ENCODE results near the gene KCNQ4.

The KCNQ4 gene

DNA sequence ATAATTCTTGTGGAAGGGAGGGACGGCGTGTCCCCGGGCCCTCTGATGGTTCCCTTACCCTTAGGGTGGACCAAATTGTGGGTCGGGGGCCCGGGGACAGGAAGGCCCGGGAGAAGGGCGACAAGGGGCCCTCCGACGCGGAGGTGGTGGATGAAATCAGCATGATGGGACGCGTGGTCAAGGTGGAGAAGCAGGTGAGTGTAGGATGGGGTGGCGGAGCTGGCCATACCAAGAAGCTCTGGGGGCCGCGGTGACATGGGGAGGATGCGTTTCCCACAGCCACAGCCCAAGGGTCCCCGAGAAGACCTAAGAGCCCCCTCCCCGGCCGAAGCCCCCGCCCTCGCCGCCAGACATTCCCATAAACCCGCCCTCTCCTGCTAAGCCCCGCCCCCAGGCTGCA lies 54.0 kb downstream of the KCNQ4 start:
- TF ChIP-seq, protein P1, sequence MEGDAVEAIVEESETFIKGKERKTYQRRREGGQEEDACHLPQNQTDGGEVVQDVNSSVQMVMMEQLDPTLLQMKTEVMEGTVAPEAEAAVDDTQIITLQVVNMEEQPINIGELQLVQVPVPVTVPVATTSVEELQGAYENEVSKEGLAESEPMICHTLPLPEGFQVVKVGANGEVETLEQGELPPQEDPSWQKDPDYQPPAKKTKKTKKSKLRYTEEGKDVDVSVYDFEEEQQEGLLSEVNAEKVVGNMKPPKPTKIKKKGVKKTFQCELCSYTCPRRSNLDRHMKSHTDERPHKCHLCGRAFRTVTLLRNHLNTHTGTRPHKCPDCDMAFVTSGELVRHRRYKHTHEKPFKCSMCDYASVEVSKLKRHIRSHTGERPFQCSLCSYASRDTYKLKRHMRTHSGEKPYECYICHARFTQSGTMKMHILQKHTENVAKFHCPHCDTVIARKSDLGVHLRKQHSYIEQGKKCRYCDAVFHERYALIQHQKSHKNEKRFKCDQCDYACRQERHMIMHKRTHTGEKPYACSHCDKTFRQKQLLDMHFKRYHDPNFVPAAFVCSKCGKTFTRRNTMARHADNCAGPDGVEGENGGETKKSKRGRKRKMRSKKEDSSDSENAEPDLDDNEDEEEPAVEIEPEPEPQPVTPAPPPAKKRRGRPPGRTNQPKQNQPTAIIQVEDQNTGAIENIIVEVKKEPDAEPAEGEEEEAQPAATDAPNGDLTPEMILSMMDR (conservative IDR thresholded peaks at IDR 0.05; ENCODE audit: low read length), result no peak
- no peak overlapping the region for H3K4me3 ChIP-seq (ENCODE audit: low read length)
- no peak for DNase-seq (ENCODE audit: low read depth)

DNA sequence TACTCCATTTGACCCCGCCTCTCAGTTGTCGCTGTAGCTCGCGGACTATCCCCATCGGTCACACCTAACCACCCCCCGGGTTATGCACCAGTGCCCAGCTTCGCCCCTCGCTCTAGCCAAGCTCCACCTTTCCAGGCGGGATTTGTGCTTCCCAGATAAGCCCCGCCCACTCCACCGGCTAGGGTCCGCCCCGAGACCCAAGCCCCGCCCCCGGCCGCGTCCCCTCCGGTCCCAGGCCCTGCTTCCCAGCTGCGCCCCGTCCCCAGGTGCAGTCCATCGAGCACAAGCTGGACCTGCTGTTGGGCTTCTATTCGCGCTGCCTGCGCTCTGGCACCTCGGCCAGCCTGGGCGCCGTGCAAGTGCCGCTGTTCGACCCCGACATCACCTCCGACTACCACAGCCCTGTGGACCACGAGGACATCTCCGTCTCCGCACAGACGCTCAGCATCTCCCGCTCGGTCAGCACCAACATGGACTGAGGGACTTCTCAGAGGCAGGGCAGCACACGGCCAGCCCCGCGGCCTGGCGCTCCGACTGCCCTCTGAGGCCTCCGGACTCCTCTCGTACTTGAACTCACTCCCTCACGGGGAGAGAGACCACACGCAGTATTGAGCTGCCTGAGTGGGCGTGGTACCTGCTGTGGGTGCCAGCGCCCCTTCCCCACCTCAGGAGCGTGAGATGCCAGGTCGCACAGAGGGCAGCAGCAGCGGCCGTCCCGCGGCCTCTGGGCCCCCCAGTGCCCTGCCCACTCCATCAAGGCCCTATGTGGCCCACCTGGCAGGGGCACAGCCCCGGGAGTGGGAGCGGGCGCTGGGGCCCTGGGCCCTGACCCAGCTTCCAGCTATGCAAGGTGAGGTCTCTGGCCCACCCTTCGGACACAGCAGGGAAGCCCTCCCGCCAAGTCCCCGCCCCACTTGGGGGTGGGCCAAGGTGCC lies 54.7 kb downstream of the KCNQ4 start:
- no peak overlapping the region for H3K4me3 ChIP-seq (ENCODE audit: low read length)
- TF ChIP-seq, protein P1 (conservative IDR thresholded peaks at IDR 0.05; ENCODE audit: low read length), result no peak
- no peak for DNase-seq (ENCODE audit: low read depth)

DNA sequence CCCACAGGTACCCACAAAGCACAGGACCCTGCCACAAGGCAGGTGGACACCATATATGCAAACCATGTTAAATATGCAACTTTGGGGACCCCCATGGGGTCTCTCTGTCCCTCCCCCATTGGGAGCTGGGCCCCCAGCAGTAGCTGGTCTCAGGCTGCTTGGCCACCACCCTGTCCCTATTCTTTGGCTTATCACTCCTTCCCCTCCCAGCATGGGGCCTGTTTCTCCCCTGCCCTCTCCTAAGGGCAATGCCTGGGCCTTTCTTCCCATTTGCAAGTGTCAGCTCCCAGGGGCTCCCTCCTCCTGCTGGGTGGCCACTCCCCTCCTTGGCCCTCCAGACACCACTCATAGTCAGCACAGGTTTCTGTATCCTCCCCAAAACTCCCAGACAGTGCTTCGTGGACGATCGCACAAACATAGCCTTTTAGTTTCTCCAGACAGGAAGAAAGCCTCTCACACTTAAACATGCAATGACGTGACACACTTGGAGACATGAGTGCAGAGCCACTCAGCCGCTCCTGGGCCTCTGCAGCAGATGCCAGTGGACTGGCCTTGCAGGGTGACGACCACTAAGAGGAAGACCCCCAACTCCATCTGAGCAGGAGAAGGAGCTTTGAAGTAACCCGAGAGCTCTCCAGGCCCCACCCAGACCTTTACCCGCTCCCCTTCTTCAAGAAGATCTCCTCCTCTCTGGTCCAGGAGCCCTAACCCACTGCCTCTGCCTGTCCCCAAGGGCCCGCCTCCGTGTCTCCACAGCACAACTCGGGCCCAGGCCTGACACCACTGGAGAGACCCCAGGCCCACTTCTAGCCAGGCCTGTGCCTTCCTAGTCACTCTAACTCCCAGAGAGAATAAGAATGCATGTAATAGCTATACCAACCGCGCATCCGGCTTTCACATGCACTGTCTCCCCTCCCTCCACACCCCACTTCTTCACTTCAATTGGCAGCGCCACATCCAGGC lies 55.7 kb downstream of the KCNQ4 start:
- H3K4me3 ChIP-seq (ENCODE audit: low read length), result no peak overlapping the region
- DNase-seq (ENCODE audit: low read depth), result no peak
- TF ChIP-seq, protein P1 (conservative IDR thresholded peaks at IDR 0.05; ENCODE audit: low read length), result no peak

GRCh38 chr1:40839943-40840335 lies 56.4 kb downstream of the KCNQ4 start:
- DNase-seq (ENCODE audit: low read depth), result no peak
- TF ChIP-seq, protein P1 (conservative IDR thresholded peaks at IDR 0.05; ENCODE audit: low read length), result no peak
- no peak overlapping the region for H3K4me3 ChIP-seq (ENCODE audit: low read length)

- TF ChIP-seq, protein P1 (conservative IDR thresholded peaks at IDR 0.05; ENCODE audit: low read length), result 0 out of 2 replicates have a peak, but pooled peaks have one; percentile 4
- no peak for DNase-seq (ENCODE audit: low read depth)
Measured at GRCh38 chr1:40840526-40841323, 57.1 kb downstream of the KCNQ4 start.

GRCh38 chr1:40841602-40842001 lies 58.0 kb downstream of the KCNQ4 start:
- H3K4me3 ChIP-seq (ENCODE audit: low read length), result no peak overlapping the region
- no peak for DNase-seq (ENCODE audit: low read depth)
- TF ChIP-seq, protein P1 (conservative IDR thresholded peaks at IDR 0.05; ENCODE audit: low read length), result no peak

More at GRCh38 chr1:40840526-40841323, 57.1 kb downstream of the KCNQ4 start:
- H3K4me3 ChIP-seq (ENCODE audit: low read length), result no peak overlapping the region
